Measurements from ENCODE around the gene BLOC1S5.

DNA sequence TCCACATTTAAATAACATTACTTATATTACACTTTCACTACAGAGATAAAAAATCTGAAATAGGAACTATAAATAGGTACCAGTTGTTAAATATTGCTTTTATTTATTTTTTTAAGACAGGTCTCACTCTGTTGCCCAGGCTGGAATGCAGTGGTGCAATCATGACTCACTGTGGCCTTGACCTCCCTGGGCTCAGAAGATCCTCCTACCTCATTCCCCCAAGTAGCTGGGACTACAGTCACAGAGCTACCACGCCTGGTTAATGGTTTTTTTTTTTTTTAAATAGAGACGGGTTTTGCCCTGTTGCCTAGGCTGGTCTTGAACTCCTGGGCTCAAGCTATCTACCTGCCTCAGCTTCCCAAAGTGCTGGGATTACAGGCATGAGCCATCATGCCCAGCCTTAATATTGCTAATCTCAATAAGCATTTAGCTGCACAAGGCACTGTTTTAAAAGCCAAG, 20.9 kb upstream of the BLOC1S5 start:
- TF ChIP-seq, protein P1, sequence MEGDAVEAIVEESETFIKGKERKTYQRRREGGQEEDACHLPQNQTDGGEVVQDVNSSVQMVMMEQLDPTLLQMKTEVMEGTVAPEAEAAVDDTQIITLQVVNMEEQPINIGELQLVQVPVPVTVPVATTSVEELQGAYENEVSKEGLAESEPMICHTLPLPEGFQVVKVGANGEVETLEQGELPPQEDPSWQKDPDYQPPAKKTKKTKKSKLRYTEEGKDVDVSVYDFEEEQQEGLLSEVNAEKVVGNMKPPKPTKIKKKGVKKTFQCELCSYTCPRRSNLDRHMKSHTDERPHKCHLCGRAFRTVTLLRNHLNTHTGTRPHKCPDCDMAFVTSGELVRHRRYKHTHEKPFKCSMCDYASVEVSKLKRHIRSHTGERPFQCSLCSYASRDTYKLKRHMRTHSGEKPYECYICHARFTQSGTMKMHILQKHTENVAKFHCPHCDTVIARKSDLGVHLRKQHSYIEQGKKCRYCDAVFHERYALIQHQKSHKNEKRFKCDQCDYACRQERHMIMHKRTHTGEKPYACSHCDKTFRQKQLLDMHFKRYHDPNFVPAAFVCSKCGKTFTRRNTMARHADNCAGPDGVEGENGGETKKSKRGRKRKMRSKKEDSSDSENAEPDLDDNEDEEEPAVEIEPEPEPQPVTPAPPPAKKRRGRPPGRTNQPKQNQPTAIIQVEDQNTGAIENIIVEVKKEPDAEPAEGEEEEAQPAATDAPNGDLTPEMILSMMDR (conservative IDR thresholded peaks at IDR 0.05; ENCODE audit: low read depth, low read length): no peak
- TF ChIP-seq EZH2phosphoT487 (IDR thresholded peaks at IDR 0.05; ENCODE audit: borderline replicate concordance, low read length): no peak
